Inflammatory macrophage (primary cell): ENCODE data around the gene PRKN.

Experiments used
- DNase-seq, 2 donors: peaks; one replicate each; pipeline ENCODE4 v3.0.0-alpha.2; 2020 to 2022

Gene PRKN

GRCh38 chr6:162671580-162672165, 55.9 kb downstream of the PRKN start:
- no peak for DNase-seq

- DNase-seq = no peak
Observed at GRCh38 chr6:162670345-162670744, 57.2 kb downstream of the PRKN start.

GRCh38 chr6:162666246-162666645, 61.3 kb downstream of the PRKN start:
- DNase-seq = no peak

- no peak for DNase-seq
Observed at GRCh38 chr6:162653808-162654207, 73.8 kb downstream of the PRKN start.

GRCh38 chr6:162651505-162651904, 76.1 kb downstream of the PRKN start:
- no peak for DNase-seq

- DNase-seq = no peak
Observed at GRCh38 chr6:162649271-162649670, 78.3 kb downstream of the PRKN start.

- no peak for DNase-seq
Observed at GRCh38 chr6:162644153-162644552, 83.4 kb downstream of the PRKN start.

GRCh38 chr6:162640756-162641155, 86.8 kb downstream of the PRKN start:
- DNase-seq = no peak

GRCh38 chr6:162639951-162640350, 87.6 kb downstream of the PRKN start:
- no peak for DNase-seq

- no peak for DNase-seq
Observed at GRCh38 chr6:162638931-162639574, 88.5 kb downstream of the PRKN start.

- no peak for DNase-seq
Observed at GRCh38 chr6:162637317-162637716, 90.2 kb downstream of the PRKN start.

- DNase-seq = no peak
Observed at GRCh38 chr6:162636167-162636566, 91.4 kb downstream of the PRKN start.

GRCh38 chr6:162631546-162631945, 96.0 kb downstream of the PRKN start:
- no peak for DNase-seq

- DNase-seq = no peak
Observed at GRCh38 chr6:162630069-162630468, 97.5 kb downstream of the PRKN start.

- DNase-seq = no peak
Observed at GRCh38 chr6:162627825-162628224, 99.7 kb downstream of the PRKN start.

GRCh38 chr6:162627362-162627761, 100.2 kb downstream of the PRKN start:
- no peak for DNase-seq

- no peak for DNase-seq
Observed at GRCh38 chr6:162626869-162627268, 100.7 kb downstream of the PRKN start.

- no peak for DNase-seq
Observed at GRCh38 chr6:162625846-162626540, 101.6 kb downstream of the PRKN start.

GRCh38 chr6:162622572-162622971, 105.0 kb downstream of the PRKN start:
- no peak for DNase-seq

GRCh38 chr6:162621246-162621645, 106.3 kb downstream of the PRKN start:
- no peak for DNase-seq

GRCh38 chr6:162620073-162620472, 107.5 kb downstream of the PRKN start:
- DNase-seq = peak in 1 of 2 donors; percentile 1

GRCh38 chr6:162618448-162619002, 109.0 kb downstream of the PRKN start:
- no peak for DNase-seq

GRCh38 chr6:162615016-162615705, 112.4 kb downstream of the PRKN start:
- DNase-seq = no peak
